ENCODE measurements around the gene ADAMTS9.

The ADAMTS9 gene

DNA sequence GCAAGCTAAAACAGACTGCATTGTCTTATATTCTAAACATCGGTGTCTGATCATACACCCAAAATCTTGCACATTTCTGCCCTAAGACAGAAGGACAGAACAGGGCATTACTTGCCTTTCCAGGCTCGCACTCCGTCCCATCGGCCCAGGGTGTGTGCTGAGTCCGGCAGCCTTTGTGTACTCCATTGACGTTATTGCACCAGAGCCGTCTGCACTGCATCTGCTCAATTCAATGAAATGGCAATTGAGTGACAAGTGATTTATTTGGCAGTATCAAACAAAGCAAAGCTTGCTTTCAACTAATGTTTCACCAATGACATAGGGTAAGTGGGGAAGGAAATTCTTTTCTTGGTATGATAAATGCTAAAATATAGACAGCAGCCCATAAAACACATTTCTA is 40.0 kb downstream of the ADAMTS9 start:
- TF ChIP-seq FOXM1 (IDR thresholded peaks at IDR 0.05; ENCODE audit: borderline replicate concordance, low read depth) (no peak), CEBPB (IDR thresholded peaks at IDR 0.05) (no peak), TEAD4 (IDR thresholded peaks at IDR 0.05) (no peak), NFIC (IDR thresholded peaks at IDR 0.05) (no peak), EP300 (IDR thresholded peaks at IDR 0.05; ENCODE audit: borderline replicate concordance) (no peak), ZBTB7A (IDR thresholded peaks at IDR 0.05; ENCODE audit: low read depth) (no peak), CREB1 (IDR thresholded peaks at IDR 0.05; ENCODE audit: low read depth) (no peak), YY1 (IDR thresholded peaks at IDR 0.05; ENCODE audit: low read depth) (no peak), EGR1 (IDR thresholded peaks at IDR 0.05) (no peak), TCF12 (IDR thresholded peaks at IDR 0.05; ENCODE audit: low read depth) (no peak), RAD21 (IDR thresholded peaks at IDR 0.05; ENCODE audit: low read depth) (no peak), TAF1 (IDR thresholded peaks at IDR 0.05; ENCODE audit: low read depth) (no peak)
- TF ChIP-seq, protein P1, sequence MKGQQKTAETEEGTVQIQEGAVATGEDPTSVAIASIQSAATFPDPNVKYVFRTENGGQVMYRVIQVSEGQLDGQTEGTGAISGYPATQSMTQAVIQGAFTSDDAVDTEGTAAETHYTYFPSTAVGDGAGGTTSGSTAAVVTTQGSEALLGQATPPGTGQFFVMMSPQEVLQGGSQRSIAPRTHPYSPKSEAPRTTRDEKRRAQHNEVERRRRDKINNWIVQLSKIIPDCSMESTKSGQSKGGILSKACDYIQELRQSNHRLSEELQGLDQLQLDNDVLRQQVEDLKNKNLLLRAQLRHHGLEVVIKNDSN (IDR thresholded peaks at IDR 0.05): no peak
- TF ChIP-seq, protein P2, sequence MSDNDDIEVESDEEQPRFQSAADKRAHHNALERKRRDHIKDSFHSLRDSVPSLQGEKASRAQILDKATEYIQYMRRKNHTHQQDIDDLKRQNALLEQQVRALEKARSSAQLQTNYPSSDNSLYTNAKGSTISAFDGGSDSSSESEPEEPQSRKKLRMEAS (IDR thresholded peaks at IDR 0.05): no peak
- TF ChIP-seq, protein P3, sequence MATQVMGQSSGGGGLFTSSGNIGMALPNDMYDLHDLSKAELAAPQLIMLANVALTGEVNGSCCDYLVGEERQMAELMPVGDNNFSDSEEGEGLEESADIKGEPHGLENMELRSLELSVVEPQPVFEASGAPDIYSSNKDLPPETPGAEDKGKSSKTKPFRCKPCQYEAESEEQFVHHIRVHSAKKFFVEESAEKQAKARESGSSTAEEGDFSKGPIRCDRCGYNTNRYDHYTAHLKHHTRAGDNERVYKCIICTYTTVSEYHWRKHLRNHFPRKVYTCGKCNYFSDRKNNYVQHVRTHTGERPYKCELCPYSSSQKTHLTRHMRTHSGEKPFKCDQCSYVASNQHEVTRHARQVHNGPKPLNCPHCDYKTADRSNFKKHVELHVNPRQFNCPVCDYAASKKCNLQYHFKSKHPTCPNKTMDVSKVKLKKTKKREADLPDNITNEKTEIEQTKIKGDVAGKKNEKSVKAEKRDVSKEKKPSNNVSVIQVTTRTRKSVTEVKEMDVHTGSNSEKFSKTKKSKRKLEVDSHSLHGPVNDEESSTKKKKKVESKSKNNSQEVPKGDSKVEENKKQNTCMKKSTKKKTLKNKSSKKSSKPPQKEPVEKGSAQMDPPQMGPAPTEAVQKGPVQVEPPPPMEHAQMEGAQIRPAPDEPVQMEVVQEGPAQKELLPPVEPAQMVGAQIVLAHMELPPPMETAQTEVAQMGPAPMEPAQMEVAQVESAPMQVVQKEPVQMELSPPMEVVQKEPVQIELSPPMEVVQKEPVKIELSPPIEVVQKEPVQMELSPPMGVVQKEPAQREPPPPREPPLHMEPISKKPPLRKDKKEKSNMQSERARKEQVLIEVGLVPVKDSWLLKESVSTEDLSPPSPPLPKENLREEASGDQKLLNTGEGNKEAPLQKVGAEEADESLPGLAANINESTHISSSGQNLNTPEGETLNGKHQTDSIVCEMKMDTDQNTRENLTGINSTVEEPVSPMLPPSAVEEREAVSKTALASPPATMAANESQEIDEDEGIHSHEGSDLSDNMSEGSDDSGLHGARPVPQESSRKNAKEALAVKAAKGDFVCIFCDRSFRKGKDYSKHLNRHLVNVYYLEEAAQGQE (IDR thresholded peaks at IDR 0.05; ENCODE audit: low read depth): no peak

DNA sequence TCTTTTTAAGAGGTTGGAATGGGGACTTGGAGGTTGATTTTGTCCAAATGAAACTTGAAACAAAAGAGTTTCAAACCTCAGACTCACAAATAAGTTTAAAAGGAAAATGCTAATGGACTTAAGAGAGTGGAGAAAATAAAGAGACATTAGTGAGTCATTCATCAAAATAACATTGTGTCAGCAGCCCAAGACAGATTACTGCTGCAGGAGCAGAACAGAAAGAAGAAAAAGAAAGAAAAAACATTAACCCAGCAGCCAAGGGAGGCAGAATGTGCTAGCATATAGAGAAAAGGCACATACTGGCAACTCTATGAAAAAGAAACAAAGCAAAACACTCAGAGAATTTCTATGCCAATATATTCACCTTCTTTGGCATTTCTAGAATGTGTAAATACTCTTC is 42.6 kb downstream of the ADAMTS9 start:
- TF ChIP-seq EP300 (IDR thresholded peaks at IDR 0.05; ENCODE audit: borderline replicate concordance) (no peak), RAD21 (IDR thresholded peaks at IDR 0.05; ENCODE audit: low read depth) (no peak)

DNA sequence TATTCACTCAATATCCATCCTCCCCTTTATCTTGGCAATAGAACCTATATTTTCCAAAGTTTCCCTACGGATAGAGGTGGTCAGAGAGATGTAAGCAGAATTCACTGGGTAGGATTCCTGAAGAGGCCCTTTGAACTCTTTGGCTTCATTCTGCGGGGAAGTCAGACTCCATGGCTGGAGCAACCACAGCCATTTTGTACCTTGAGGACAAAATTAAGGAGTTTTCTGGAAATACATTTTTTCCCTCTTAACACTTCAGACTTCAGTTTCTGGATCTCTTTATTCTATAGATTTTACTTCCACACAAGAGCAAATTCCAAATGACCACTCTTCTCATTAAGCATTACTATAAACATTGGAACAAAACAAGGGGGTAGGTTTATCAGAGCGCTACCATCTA is 43.3 kb downstream of the ADAMTS9 start:
- no peak for TF ChIP-seq CEBPB (IDR thresholded peaks at IDR 0.05)
- no peak for TF ChIP-seq TAF1 (IDR thresholded peaks at IDR 0.05; ENCODE audit: low read depth)
- no peak for TF ChIP-seq NFIC (IDR thresholded peaks at IDR 0.05)
- TF ChIP-seq YY1 (IDR thresholded peaks at IDR 0.05; ENCODE audit: low read depth): no peak
- TF ChIP-seq, protein P3 (IDR thresholded peaks at IDR 0.05; ENCODE audit: low read depth): no peak
- no peak for TF ChIP-seq EGR1 (IDR thresholded peaks at IDR 0.05)
- TF ChIP-seq CREB1 (IDR thresholded peaks at IDR 0.05; ENCODE audit: low read depth): no peak
- no peak for TF ChIP-seq ZBTB7A (IDR thresholded peaks at IDR 0.05; ENCODE audit: low read depth)
- no peak for TF ChIP-seq EP300 (IDR thresholded peaks at IDR 0.05; ENCODE audit: borderline replicate concordance)
- no peak for TF ChIP-seq TEAD4 (IDR thresholded peaks at IDR 0.05)
- TF ChIP-seq, protein P2 (IDR thresholded peaks at IDR 0.05): no peak
- TF ChIP-seq TCF12 (IDR thresholded peaks at IDR 0.05; ENCODE audit: low read depth): no peak
- no peak for TF ChIP-seq FOXM1 (IDR thresholded peaks at IDR 0.05; ENCODE audit: borderline replicate concordance, low read depth)
- TF ChIP-seq, protein P1 (IDR thresholded peaks at IDR 0.05): no peak
- TF ChIP-seq RAD21 (IDR thresholded peaks at IDR 0.05; ENCODE audit: low read depth): no peak

DNA sequence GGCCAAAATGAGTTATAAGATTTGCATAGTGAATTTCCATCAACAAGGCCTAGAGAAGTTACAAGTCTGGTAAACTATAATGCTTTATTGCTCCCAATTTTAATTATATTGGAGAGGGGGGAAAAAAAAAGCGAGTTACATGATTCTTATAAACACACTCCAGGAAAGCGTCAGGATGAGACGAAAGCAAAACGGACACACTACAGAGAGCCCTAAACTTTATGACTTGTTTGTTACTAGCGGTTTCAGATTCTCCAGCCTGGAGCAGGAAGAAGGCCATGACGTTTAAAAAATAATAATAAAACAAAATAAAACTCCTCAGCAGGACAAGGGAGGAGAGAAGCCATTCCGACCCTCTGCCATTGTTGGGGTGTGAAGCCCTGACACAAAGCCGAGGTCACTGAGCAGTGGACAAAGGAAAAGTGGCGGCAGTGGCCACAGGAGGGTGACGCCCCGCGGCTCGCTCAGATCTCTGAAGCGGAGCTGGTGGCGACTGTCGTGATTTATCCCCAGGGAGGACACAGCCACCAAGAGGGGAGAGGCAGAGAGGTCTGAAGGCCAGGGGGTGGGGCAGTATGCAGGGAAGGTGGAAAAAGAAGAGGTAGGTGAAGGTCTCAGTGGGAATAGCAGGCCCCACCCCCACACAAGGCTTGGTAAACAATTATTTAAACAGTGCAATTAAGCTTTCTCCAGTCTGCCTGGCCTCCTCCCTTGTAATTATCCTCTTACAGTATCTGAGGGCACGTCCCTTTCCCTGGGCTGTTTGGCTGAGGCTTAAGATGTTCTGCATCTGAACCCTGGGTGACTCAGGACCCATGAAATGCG is 45.3 kb downstream of the ADAMTS9 start:
- TF ChIP-seq TEAD4 (IDR thresholded peaks at IDR 0.05): no peak
- TF ChIP-seq FOXM1 (IDR thresholded peaks at IDR 0.05; ENCODE audit: borderline replicate concordance, low read depth): no peak
- TF ChIP-seq, protein P1 (IDR thresholded peaks at IDR 0.05): no peak
- TF ChIP-seq ZBTB7A (IDR thresholded peaks at IDR 0.05; ENCODE audit: low read depth): no peak
- TF ChIP-seq CEBPB (IDR thresholded peaks at IDR 0.05): no peak
- no peak for TF ChIP-seq TCF12 (IDR thresholded peaks at IDR 0.05; ENCODE audit: low read depth)
- no peak for TF ChIP-seq TAF1 (IDR thresholded peaks at IDR 0.05; ENCODE audit: low read depth)
- TF ChIP-seq EGR1 (IDR thresholded peaks at IDR 0.05): no peak
- no peak for TF ChIP-seq YY1 (IDR thresholded peaks at IDR 0.05; ENCODE audit: low read depth)
- TF ChIP-seq, protein P3 (IDR thresholded peaks at IDR 0.05; ENCODE audit: low read depth): no peak
- TF ChIP-seq NFIC (IDR thresholded peaks at IDR 0.05): no peak
- TF ChIP-seq, protein P2 (IDR thresholded peaks at IDR 0.05): no peak
- TF ChIP-seq RAD21 (IDR thresholded peaks at IDR 0.05; ENCODE audit: low read depth): no peak
- TF ChIP-seq EP300 (IDR thresholded peaks at IDR 0.05; ENCODE audit: borderline replicate concordance): no peak
- no peak for TF ChIP-seq CREB1 (IDR thresholded peaks at IDR 0.05; ENCODE audit: low read depth)

Data from Ishikawa (cell line).